ENCODE results near the gene THAP4.

The THAP4 gene

DNA sequence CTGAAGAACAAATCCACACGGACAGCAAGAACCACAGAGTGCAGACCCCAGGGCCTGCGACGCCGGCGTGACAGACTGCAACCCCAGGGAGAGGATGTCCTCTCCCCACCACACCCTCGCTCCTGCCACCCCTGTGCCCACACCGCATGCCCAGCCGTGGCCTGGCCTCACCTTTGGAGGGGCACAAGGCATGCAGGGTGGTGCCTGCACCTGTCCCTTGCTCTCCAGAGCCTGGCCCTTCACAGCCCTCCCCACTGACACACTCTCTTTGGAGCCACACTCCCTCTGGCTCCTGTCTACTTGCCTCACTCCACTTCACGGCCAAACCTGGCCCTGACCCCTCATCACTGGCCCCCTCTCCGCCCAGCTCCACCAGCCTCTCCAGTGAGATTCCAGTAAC is 9.3 kb downstream of the THAP4 start:
- H3K4me1 ChIP-seq (ENCODE audit: low read length) = no peaks in the 10 kb centered on the region
- no peaks in the 10 kb centered on the region for H3K9me3 ChIP-seq (replicated peaks; ENCODE audit: insufficient read depth, low read length)
- H3K4me2 ChIP-seq (ENCODE audit: low read depth, low read length) = no peak overlapping the region
- H4K20me1 ChIP-seq (ENCODE audit: insufficient read depth, low read length) = no peaks in the 10 kb centered on the region
- H3K27me3 ChIP-seq (replicated peaks; ENCODE audit: insufficient read depth, low read length) = no peaks in the 10 kb centered on the region
- DNase-seq = no peak
- H3K9ac ChIP-seq (ENCODE audit: low read length) = no peak overlapping the region
- no peaks in the 10 kb centered on the region for H3K9me2 ChIP-seq (replicated peaks; ENCODE audit: insufficient read depth, low read length)
- H3K27ac ChIP-seq (ENCODE audit: low read length) = no peak overlapping the region
- peaks cover 51% of the 10 kb centered on the region for H3K79me2 ChIP-seq (ENCODE audit: low read length)
- H3F3A ChIP-seq (ENCODE audit: insufficient read depth, low read length) = no peaks in the 10 kb centered on the region
- H3K4me3 ChIP-seq (ENCODE audit: low read length) = no peak overlapping the region
- H2AFZ ChIP-seq (ENCODE audit: low read length) = no peak overlapping the region
- H3K36me3 ChIP-seq (replicated peaks; ENCODE audit: insufficient read depth, low read length) = no peaks in the 10 kb centered on the region
- TF ChIP-seq EZH2 (optimal IDR thresholded peaks at IDR 0.05; ENCODE audit: low read depth, low read length) (no peak), EZH2phosphoT487 (IDR thresholded peaks at IDR 0.05; ENCODE audit: low read length) (no peak)
- TF ChIP-seq, protein P1, sequence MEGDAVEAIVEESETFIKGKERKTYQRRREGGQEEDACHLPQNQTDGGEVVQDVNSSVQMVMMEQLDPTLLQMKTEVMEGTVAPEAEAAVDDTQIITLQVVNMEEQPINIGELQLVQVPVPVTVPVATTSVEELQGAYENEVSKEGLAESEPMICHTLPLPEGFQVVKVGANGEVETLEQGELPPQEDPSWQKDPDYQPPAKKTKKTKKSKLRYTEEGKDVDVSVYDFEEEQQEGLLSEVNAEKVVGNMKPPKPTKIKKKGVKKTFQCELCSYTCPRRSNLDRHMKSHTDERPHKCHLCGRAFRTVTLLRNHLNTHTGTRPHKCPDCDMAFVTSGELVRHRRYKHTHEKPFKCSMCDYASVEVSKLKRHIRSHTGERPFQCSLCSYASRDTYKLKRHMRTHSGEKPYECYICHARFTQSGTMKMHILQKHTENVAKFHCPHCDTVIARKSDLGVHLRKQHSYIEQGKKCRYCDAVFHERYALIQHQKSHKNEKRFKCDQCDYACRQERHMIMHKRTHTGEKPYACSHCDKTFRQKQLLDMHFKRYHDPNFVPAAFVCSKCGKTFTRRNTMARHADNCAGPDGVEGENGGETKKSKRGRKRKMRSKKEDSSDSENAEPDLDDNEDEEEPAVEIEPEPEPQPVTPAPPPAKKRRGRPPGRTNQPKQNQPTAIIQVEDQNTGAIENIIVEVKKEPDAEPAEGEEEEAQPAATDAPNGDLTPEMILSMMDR (IDR thresholded peaks at IDR 0.05; ENCODE audit: low read length) = no peak

DNA sequence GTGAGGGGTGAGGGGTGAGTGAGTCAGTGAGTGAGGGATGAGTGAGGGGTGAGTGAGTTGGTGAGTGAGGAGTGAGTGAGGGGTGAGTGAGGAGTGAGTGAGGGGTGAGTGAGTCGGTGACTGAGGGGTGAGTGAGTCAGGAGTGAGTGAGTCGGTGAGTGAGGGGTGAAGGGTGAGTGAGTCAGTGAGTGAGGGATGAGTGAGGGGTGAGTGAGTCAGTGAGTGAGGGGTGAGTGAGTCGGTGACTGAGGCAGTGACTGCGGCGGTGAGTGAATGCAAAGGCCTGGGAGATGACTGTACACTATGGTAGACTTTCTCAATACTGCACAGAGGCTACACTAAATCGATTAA is 16.6 kb downstream of the THAP4 start:
- Histone ChIP-seq H3K27me3 (replicated peaks; ENCODE audit: insufficient read depth, low read length) (no peaks in the 10 kb centered on the region), H3K9me2 (replicated peaks; ENCODE audit: insufficient read depth, low read length) (no peaks in the 10 kb centered on the region), H3K4me1 (ENCODE audit: low read length) (no peaks in the 10 kb centered on the region), H3F3A (ENCODE audit: insufficient read depth, low read length) (no peaks in the 10 kb centered on the region), H3K36me3 (replicated peaks; ENCODE audit: insufficient read depth, low read length) (no peaks in the 10 kb centered on the region), H3K79me2 (ENCODE audit: low read length) (peaks cover 37% of the 10 kb centered on the region), H2AFZ (ENCODE audit: low read length) (no peak overlapping the region), H3K9me3 (replicated peaks; ENCODE audit: insufficient read depth, low read length) (no peaks in the 10 kb centered on the region), H3K9ac (ENCODE audit: low read length) (no peak overlapping the region), H3K4me2 (ENCODE audit: low read depth, low read length) (no peak overlapping the region), H3K4me3 (ENCODE audit: low read length) (no peak overlapping the region), H4K20me1 (ENCODE audit: insufficient read depth, low read length) (no peaks in the 10 kb centered on the region), H3K27ac (ENCODE audit: low read length) (no peak overlapping the region)
- TF ChIP-seq, protein P1 (IDR thresholded peaks at IDR 0.05; ENCODE audit: low read length) = no peak
- TF ChIP-seq EZH2 (optimal IDR thresholded peaks at IDR 0.05; ENCODE audit: low read depth, low read length) = no peak
- TF ChIP-seq EZH2phosphoT487 (IDR thresholded peaks at IDR 0.05; ENCODE audit: low read length) = no peak
- DNase-seq = no peak

- TF ChIP-seq EZH2 (optimal IDR thresholded peaks at IDR 0.05; ENCODE audit: low read depth, low read length) (no peak), EZH2phosphoT487 (IDR thresholded peaks at IDR 0.05; ENCODE audit: low read length) (no peak)
- TF ChIP-seq, protein P1 (IDR thresholded peaks at IDR 0.05; ENCODE audit: low read length) = no peak
- peaks cover 35% of the 10 kb centered on the region for H3K79me2 ChIP-seq (ENCODE audit: low read length)
- no peaks in the 10 kb centered on the region for H3K9me2 ChIP-seq (replicated peaks; ENCODE audit: insufficient read depth, low read length)
- H3K4me3 ChIP-seq (ENCODE audit: low read length) = no peak overlapping the region
- H3K27me3 ChIP-seq (replicated peaks; ENCODE audit: insufficient read depth, low read length) = no peaks in the 10 kb centered on the region
- no peak for DNase-seq
- no peaks in the 10 kb centered on the region for H4K20me1 ChIP-seq (ENCODE audit: insufficient read depth, low read length)
- H3F3A ChIP-seq (ENCODE audit: insufficient read depth, low read length) = no peaks in the 10 kb centered on the region
- no peak overlapping the region for H3K27ac ChIP-seq (ENCODE audit: low read length)
- H3K4me1 ChIP-seq (ENCODE audit: low read length) = no peaks in the 10 kb centered on the region
- no peak overlapping the region for H3K4me2 ChIP-seq (ENCODE audit: low read depth, low read length)
- H3K36me3 ChIP-seq (replicated peaks; ENCODE audit: insufficient read depth, low read length) = no peaks in the 10 kb centered on the region
- no peaks in the 10 kb centered on the region for H3K9me3 ChIP-seq (replicated peaks; ENCODE audit: insufficient read depth, low read length)
- H2AFZ ChIP-seq (ENCODE audit: low read length) = no peak overlapping the region
- no peak overlapping the region for H3K9ac ChIP-seq (ENCODE audit: low read length)
These were observed 17.1 kb downstream of the THAP4 start for GRCh38 chr2:241619597-241620418.

All from MM.1S (cell line).